Measurements from ENCODE around the gene CACNA2D2.

DNA sequence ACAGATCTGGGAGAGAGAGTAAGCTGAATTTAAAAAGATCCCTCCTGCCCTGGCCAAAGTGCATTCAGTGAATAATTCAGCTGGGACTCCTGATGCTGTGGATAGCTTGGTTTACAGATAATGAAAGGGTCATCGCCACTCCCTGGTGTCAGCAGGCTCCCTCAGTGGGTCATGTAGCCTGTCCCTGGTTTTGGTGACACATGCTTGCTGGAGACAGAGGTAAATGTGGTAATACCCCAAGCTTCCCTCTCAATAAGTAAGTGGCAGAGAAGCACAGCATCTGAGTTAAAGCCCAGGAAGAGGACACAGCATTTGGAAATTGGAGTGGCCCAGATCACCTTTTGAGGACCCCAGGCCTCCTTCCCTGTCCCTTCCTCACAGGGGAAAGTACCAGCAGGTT is 146.0 kb downstream of the CACNA2D2 start:
- TF ChIP-seq, protein P1, sequence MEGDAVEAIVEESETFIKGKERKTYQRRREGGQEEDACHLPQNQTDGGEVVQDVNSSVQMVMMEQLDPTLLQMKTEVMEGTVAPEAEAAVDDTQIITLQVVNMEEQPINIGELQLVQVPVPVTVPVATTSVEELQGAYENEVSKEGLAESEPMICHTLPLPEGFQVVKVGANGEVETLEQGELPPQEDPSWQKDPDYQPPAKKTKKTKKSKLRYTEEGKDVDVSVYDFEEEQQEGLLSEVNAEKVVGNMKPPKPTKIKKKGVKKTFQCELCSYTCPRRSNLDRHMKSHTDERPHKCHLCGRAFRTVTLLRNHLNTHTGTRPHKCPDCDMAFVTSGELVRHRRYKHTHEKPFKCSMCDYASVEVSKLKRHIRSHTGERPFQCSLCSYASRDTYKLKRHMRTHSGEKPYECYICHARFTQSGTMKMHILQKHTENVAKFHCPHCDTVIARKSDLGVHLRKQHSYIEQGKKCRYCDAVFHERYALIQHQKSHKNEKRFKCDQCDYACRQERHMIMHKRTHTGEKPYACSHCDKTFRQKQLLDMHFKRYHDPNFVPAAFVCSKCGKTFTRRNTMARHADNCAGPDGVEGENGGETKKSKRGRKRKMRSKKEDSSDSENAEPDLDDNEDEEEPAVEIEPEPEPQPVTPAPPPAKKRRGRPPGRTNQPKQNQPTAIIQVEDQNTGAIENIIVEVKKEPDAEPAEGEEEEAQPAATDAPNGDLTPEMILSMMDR (IDR thresholded peaks at IDR 0.05) = no peak
- TF ChIP-seq, protein P2, sequence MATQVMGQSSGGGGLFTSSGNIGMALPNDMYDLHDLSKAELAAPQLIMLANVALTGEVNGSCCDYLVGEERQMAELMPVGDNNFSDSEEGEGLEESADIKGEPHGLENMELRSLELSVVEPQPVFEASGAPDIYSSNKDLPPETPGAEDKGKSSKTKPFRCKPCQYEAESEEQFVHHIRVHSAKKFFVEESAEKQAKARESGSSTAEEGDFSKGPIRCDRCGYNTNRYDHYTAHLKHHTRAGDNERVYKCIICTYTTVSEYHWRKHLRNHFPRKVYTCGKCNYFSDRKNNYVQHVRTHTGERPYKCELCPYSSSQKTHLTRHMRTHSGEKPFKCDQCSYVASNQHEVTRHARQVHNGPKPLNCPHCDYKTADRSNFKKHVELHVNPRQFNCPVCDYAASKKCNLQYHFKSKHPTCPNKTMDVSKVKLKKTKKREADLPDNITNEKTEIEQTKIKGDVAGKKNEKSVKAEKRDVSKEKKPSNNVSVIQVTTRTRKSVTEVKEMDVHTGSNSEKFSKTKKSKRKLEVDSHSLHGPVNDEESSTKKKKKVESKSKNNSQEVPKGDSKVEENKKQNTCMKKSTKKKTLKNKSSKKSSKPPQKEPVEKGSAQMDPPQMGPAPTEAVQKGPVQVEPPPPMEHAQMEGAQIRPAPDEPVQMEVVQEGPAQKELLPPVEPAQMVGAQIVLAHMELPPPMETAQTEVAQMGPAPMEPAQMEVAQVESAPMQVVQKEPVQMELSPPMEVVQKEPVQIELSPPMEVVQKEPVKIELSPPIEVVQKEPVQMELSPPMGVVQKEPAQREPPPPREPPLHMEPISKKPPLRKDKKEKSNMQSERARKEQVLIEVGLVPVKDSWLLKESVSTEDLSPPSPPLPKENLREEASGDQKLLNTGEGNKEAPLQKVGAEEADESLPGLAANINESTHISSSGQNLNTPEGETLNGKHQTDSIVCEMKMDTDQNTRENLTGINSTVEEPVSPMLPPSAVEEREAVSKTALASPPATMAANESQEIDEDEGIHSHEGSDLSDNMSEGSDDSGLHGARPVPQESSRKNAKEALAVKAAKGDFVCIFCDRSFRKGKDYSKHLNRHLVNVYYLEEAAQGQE (IDR thresholded peaks at IDR 0.05; ENCODE audit: insufficient read depth in 1 of 2, low read depth in 2 of 2, low read length in 1 of 2) = no peak
- TF ChIP-seq POLR2AphosphoS5 (IDR thresholded peaks at IDR 0.05; ENCODE audit: low read depth, low read length) = no peak
- no peak for TF ChIP-seq TCF7L2 (IDR thresholded peaks at IDR 0.05; ENCODE audit: low read depth, low read length)
